Neural cell (in vitro differentiated cells): ENCODE results near the gene AGAP3. TPM values are rescaled to one million over a fixed set of nuclear protein-coding genes. Genes with fewer than 3 reads are reported as not detected.

Experiments
- H2AFZ ChIP-seq: fragments of 200-600, 300-800 bp; sonication (generic), shearing (Covaris generic); 2 replicates; pipeline ENCODE4 v1.6.0; 2014; ENCODE audit warnings: low read depth, mild to moderate bottlenecking, antibody characterized with exemption, low read length, moderate library complexity
- H3F3A ChIP-seq: fragments of 200-600 bp; shearing (Covaris generic); 2 replicates; pipeline ENCODE4 v1.6.1; 2016; ENCODE audit warnings: mild to moderate bottlenecking, moderate library complexity, mixed read lengths, antibody characterized with exemption, low read length; ENCODE audit not compliant: insufficient read depth, poor library complexity, severe bottlenecking
- H3K27ac ChIP-seq: fragments of 200-600, 300-800 bp; sonication (generic), shearing (Covaris generic); 2 replicates; pipeline ENCODE4 v1.5.1; 2014; ENCODE audit warnings: mild to moderate bottlenecking, low read length, moderate library complexity
- H3K27me3 ChIP-seq: fragments of 300-800, 200-600 bp; sonication (generic), shearing (Covaris generic); 2 replicates; pipeline ENCODE4 v1.6.0; 2014; ENCODE audit warnings: mild to moderate bottlenecking, low read depth, low read length, moderate library complexity; ENCODE audit not compliant: insufficient read depth
- H3K36me3 ChIP-seq: fragments of 300-800, 200-600 bp; sonication (generic), shearing (Covaris generic); 2 replicates; pipeline ENCODE4 v1.5.1; 2014; ENCODE audit warnings: mild to moderate bottlenecking, antibody characterized with exemption, low read length, moderate library complexity; ENCODE audit not compliant: insufficient read depth
- H3K4me2 ChIP-seq: fragments of 300-800, 200-600 bp; sonication (generic), shearing (Covaris generic); 2 replicates; pipeline ENCODE4 v1.6.0; 2014; ENCODE audit warnings: mild to moderate bottlenecking, low read length
- H3K4me3 ChIP-seq: fragments of 300-800, 200-600 bp; sonication (generic), shearing (Covaris generic); 2 replicates; pipeline ENCODE4 v1.5.1; 2014; ENCODE audit warnings: mild to moderate bottlenecking, low read length, moderate library complexity
- H3K79me2 ChIP-seq: fragments of 200-600 bp; shearing (Covaris generic); replicated peaks from 2 replicates; pipeline ENCODE4 v1.6.0; 2014; ENCODE audit warnings: mild to moderate bottlenecking, low read length, moderate library complexity; ENCODE audit not compliant: insufficient read depth
- H3K9ac ChIP-seq: fragments of 300-800, 200-600 bp; sonication (generic), shearing (Covaris generic); 2 replicates; pipeline ENCODE4 v1.6.1; 2016; ENCODE audit warnings: mild to moderate bottlenecking, low read length, mixed read lengths
- H3K9me2 ChIP-seq: fragments of 200-600 bp; shearing (Covaris generic); 2 replicates; pipeline ENCODE4 v1.6.1; 2016; ENCODE audit warnings: mild to moderate bottlenecking, low read length, mixed read lengths; ENCODE audit not compliant: insufficient read depth
- H3K9me3 ChIP-seq: fragments of 200-600, 300-800 bp; sonication (generic), shearing (Covaris generic); 2 replicates; pipeline ENCODE4 v1.6.1; 2016; ENCODE audit warnings: mild to moderate bottlenecking, mixed run types, low read length, moderate library complexity, mixed read lengths
- H4K20me1 ChIP-seq: fragments of 200-600 bp; shearing (Covaris generic); 2 replicates; pipeline ENCODE4 v1.6.1; 2016; ENCODE audit warnings: mild to moderate bottlenecking, mixed run types; ENCODE audit not compliant: insufficient read depth
- CTCF ChIP-seq: fragments of 450-650 bp; IDR thresholded peaks from 2 replicates; pipeline ENCODE4 v1.5.1; 2014; ENCODE audit warnings: antibody characterized with exemption, mild to moderate bottlenecking, moderate library complexity; ENCODE audit not compliant: poor library complexity, severe bottlenecking
- EP300 ChIP-seq: fragments of 450-650 bp; conservative IDR thresholded peaks from 2 replicates; pipeline ENCODE4 v1.6.1; 2014; ENCODE audit warnings: antibody characterized with exemption, mild to moderate bottlenecking, moderate library complexity; ENCODE audit not compliant: poor library complexity, severe bottlenecking
- EZH2 ChIP-seq: fragments of 200-600, 300-800 bp; shearing (Covaris generic), sonication (generic); IDR thresholded peaks from 2 replicates; pipeline ENCODE4 v1.6.1; 2014; ENCODE audit warnings: antibody characterized with exemption, low read length, borderline replicate concordance, mild to moderate bottlenecking; ENCODE audit not compliant: insufficient read depth, poor library complexity, severe bottlenecking
- MXI1 ChIP-seq: fragments of 450-650 bp; conservative IDR thresholded peaks from 2 replicates; pipeline ENCODE4 v1.6.1; 2014; ENCODE audit warnings: antibody characterized with exemption, mild to moderate bottlenecking; ENCODE audit not compliant: poor library complexity, severe bottlenecking
- RAD21 ChIP-seq: fragments of 450-650 bp; conservative IDR thresholded peaks from 2 replicates; pipeline ENCODE4 v1.6.1; 2014; ENCODE audit warnings: antibody characterized with exemption, mild to moderate bottlenecking, moderate library complexity
- SMC3 ChIP-seq: fragments of 450-650 bp; conservative IDR thresholded peaks from 2 replicates; pipeline ENCODE4 v1.6.1; 2014; ENCODE audit warnings: antibody characterized with exemption, mild to moderate bottlenecking, moderate library complexity; ENCODE audit not compliant: poor library complexity
- polyA plus RNA-seq: library from polyadenylated mRNA; depleted of rRNA; stranded (reverse); fragments of >200 nt; gene quantifications from 2 replicates; pipeline ENCODE4 v1.2.3, GENCODE V29; 2014

Gene AGAP3
- polyA plus RNA-seq, 1 donor from 2014 or later: 117 TPM

- peaks cover 3% of the 10 kb centered on the region for H3K79me2 ChIP-seq
Observed at GRCh38 chr7:151120896-151121295, 34.6 kb downstream of the AGAP3 start.

GRCh38 chr7:151121380-151122170 lies 35.3 kb downstream of the AGAP3 start:
- Histone ChIP-seq H2AFZ (no peak overlapping the region), H4K20me1 (peaks cover 24% of the 10 kb centered on the region), H3K4me2 (no peak overlapping the region), H3K79me2 (no peaks in the 10 kb centered on the region), H3K4me3 (no peak overlapping the region), H3F3A (peaks cover 1% of the 10 kb centered on the region), H3K36me3 (no peaks in the 10 kb centered on the region), H3K9ac (no peak overlapping the region), H3K9me3 (no peaks in the 10 kb centered on the region), H3K27ac (no peak overlapping the region), H3K27me3 (peaks cover under 1% of the 10 kb centered on the region), H3K9me2 (no peaks in the 10 kb centered on the region)
- TF ChIP-seq EP300 (no peak), MXI1 (no peak), EZH2 (no peak), RAD21 (no peak), SMC3 (no peak)

More at GRCh38 chr7:151120896-151121295, 34.6 kb downstream of the AGAP3 start:
- no peak overlapping the region for H3K9ac ChIP-seq
- no peak overlapping the region for H2AFZ ChIP-seq
- TF ChIP-seq RAD21: no peak
- TF ChIP-seq EP300: no peak
- no peaks in the 10 kb centered on the region for H3F3A ChIP-seq
- peaks cover 7% of the 10 kb centered on the region for H3K27me3 ChIP-seq
- peaks cover 31% of the 10 kb centered on the region for H4K20me1 ChIP-seq
- H3K9me3 ChIP-seq: no peaks in the 10 kb centered on the region
- no peak overlapping the region for H3K27ac ChIP-seq
- H3K36me3 ChIP-seq: no peaks in the 10 kb centered on the region
- no peaks in the 10 kb centered on the region for H3K9me2 ChIP-seq
- H3K4me3 ChIP-seq: no peak overlapping the region
- no peak overlapping the region for H3K4me2 ChIP-seq

- Histone ChIP-seq H3K36me3 (no peaks in the 10 kb centered on the region), H3K4me3 (no peak overlapping the region)
- TF ChIP-seq EZH2: no peak
- no peak for TF ChIP-seq SMC3
- no peak for TF ChIP-seq CTCF
- no peak for TF ChIP-seq EP300
Observed at GRCh38 chr7:151122276-151122675, 36.0 kb downstream of the AGAP3 start.

More at GRCh38 chr7:151122276-151122675, 36.0 kb downstream of the AGAP3 start:
- Histone ChIP-seq H3K4me2 (no peak overlapping the region), H3K79me2 (no peaks in the 10 kb centered on the region), H3K27me3 (no peaks in the 10 kb centered on the region), H2AFZ (no peak overlapping the region), H3K9me2 (no peaks in the 10 kb centered on the region), H3K9ac (no peak overlapping the region), H4K20me1 (peaks cover 18% of the 10 kb centered on the region), H3K9me3 (no peaks in the 10 kb centered on the region), H3F3A (peaks cover 4% of the 10 kb centered on the region), H3K27ac (no peak overlapping the region)
